Glutamatergic neuron (in vitro differentiated cells): ENCODE results near the gene MICAL3. TPM values are rescaled to one million over a fixed set of nuclear protein-coding genes. Genes with fewer than 3 reads are reported as not detected.

Experiments
- DNase-seq: peaks from one replicate; pipeline ENCODE4 v3.0.0; 2022
- H3K27ac Mint-ChIP-seq: one replicate; pipeline ENCODE4 v1.8.0; 2020; ENCODE audit warnings: mild to moderate bottlenecking, mixed read lengths, inconsistent platforms; ENCODE audit not compliant: unreplicated experiment
- H3K27me3 Mint-ChIP-seq: one replicate; pipeline ENCODE4 v1.8.0; 2020; ENCODE audit warnings: mild to moderate bottlenecking, moderate library complexity, mixed read lengths, inconsistent platforms; ENCODE audit not compliant: unreplicated experiment
- H3K36me3 Mint-ChIP-seq: one replicate; pipeline ENCODE4 v1.8.0; 2020; ENCODE audit warnings: mild to moderate bottlenecking, mixed read lengths, inconsistent platforms; ENCODE audit not compliant: unreplicated experiment
- H3K4me1 Mint-ChIP-seq: one replicate; pipeline ENCODE4 v1.8.0; 2020; ENCODE audit warnings: mild to moderate bottlenecking, low read depth, mixed read lengths, inconsistent platforms; ENCODE audit not compliant: unreplicated experiment
- H3K4me3 Mint-ChIP-seq: one replicate; pipeline ENCODE4 v1.8.0; 2020; ENCODE audit warnings: mild to moderate bottlenecking, mixed read lengths, inconsistent platforms; ENCODE audit not compliant: unreplicated experiment
- H3K9me3 Mint-ChIP-seq: one replicate; pipeline ENCODE4 v1.8.0; 2020; ENCODE audit warnings: mild to moderate bottlenecking, moderate library complexity, mixed read lengths, inconsistent platforms; ENCODE audit not compliant: unreplicated experiment
- total RNA-seq: library from RNA; stranded (reverse); fragmentation: NEBNext Ultra II Directional; extraction: Animal tissue kit (Norgen Biotek cat#: 25700); gene quantifications from one replicate; pipeline ENCODE4 v1.2.1, GENCODE V29; 2021; ENCODE audit not compliant: unreplicated experiment
- TF ChIP-seq, protein P1 (sequence below): fragments of 200-600 bp; sonication (generic); IDR thresholded peaks from one replicate; pipeline ENCODE4 v1.5.0; 2021; ENCODE audit not compliant: partially characterized antibody, unreplicated experiment

Gene MICAL3
- total RNA-seq, 1 donor from 2014 or later = 132 TPM

DNA sequence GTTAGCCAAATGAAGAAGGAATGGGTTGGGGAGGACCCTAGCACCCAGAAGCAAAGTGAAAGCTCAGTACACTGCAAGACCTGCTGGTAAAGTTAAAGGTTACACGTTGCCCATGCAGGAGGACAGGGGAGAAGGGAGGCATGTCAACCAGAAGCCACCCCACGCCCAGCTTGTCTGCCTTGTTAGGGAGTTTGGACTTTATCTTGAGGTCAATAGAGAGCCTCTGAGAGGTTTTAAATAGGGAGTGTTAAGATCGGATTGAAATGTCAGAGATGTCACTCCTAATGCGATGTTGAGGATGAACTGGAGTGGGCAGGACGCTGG, 34.7 kb upstream of the MICAL3 start:
- Mint-ChIP-seq H3K9me3 (peaks cover 5% of the 10 kb centered on the region), H3K27me3 (peaks cover 12% of the 10 kb centered on the region), H3K4me3 (no peak overlapping the region), H3K4me1 (peaks cover 6% of the 10 kb centered on the region), H3K27ac (no peak overlapping the region), H3K36me3 (peaks cover 8% of the 10 kb centered on the region)
- TF ChIP-seq, protein P1, sequence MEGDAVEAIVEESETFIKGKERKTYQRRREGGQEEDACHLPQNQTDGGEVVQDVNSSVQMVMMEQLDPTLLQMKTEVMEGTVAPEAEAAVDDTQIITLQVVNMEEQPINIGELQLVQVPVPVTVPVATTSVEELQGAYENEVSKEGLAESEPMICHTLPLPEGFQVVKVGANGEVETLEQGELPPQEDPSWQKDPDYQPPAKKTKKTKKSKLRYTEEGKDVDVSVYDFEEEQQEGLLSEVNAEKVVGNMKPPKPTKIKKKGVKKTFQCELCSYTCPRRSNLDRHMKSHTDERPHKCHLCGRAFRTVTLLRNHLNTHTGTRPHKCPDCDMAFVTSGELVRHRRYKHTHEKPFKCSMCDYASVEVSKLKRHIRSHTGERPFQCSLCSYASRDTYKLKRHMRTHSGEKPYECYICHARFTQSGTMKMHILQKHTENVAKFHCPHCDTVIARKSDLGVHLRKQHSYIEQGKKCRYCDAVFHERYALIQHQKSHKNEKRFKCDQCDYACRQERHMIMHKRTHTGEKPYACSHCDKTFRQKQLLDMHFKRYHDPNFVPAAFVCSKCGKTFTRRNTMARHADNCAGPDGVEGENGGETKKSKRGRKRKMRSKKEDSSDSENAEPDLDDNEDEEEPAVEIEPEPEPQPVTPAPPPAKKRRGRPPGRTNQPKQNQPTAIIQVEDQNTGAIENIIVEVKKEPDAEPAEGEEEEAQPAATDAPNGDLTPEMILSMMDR = no peak
- DNase-seq = no peak

DNA sequence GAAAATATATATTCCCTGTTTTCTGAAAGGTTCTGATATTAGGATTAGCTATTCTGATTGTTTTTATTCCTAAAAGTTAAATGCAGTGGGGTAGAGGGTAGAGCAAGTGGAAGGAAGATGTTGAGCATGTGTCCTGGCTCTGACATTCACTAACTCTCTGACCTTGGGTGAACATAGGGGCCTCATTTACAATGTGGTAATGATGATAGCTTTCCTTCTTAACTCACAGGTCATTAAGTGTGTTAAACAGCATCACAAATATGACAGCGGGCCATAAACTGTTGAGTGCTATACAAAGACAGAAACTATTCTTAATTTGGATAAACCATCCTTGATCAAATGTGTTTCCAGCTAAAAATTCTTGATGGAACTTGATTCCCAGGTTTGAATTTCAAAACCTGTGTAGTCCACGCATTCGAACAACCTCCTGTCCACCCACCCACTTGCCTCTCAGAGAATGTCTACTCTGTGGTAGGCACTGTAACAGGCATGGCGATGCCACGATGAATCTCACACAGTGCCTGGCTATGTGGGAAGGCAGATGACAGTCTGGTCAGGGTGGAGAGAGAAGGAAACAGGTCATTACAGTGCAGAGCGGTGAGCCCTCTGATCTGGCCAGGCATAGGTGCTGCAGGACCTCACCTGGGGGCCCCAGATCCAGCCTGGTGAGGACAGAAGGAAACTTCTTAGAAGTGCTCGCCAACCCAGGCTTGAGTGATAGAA, 34.2 kb upstream of the MICAL3 start:
- no peak overlapping the region for H3K4me3 Mint-ChIP-seq
- no peak for DNase-seq
- no peak overlapping the region for H3K27ac Mint-ChIP-seq
- H3K36me3 Mint-ChIP-seq = peaks cover 11% of the 10 kb centered on the region
- peaks cover 7% of the 10 kb centered on the region for H3K9me3 Mint-ChIP-seq
- peaks cover 6% of the 10 kb centered on the region for H3K4me1 Mint-ChIP-seq
- TF ChIP-seq, protein P1 = no peak
- peaks cover 13% of the 10 kb centered on the region for H3K27me3 Mint-ChIP-seq

DNA sequence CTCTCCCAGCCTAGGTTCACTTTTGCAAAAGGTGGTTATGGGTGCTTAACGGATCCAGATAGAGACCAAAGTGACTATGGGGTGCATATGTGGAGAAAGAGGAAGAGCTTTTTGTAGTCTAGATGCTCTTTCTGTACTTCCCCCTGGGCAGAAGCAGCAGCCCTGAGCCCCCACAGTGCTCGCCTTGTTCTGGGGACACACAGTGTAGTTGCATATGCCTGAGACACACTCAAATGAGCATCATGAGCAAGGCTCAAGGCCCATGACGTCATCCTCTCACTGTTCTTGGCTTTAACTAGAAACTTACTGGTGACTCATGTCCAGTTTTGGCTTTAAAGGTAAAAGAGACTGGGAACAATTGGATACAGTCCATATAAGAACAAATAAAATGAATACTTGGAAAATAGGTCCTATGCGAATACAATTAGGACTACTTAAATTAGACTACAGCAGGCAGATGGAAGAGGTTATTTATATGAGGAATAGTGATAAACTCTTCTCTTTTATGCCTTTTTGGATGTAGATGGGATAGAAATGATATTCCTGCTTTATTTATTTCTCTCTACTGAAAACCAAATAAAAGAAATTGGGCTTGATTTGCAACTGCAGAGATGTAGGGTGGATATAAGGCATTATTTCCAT, 33.3 kb upstream of the MICAL3 start:
- TF ChIP-seq, protein P1 = no peak
- Mint-ChIP-seq H3K27me3 (peaks cover 13% of the 10 kb centered on the region), H3K36me3 (peaks cover 11% of the 10 kb centered on the region), H3K27ac (no peak overlapping the region), H3K9me3 (peaks cover 7% of the 10 kb centered on the region), H3K4me3 (no peak overlapping the region), H3K4me1 (peaks cover 6% of the 10 kb centered on the region)
- no peak for DNase-seq

DNA sequence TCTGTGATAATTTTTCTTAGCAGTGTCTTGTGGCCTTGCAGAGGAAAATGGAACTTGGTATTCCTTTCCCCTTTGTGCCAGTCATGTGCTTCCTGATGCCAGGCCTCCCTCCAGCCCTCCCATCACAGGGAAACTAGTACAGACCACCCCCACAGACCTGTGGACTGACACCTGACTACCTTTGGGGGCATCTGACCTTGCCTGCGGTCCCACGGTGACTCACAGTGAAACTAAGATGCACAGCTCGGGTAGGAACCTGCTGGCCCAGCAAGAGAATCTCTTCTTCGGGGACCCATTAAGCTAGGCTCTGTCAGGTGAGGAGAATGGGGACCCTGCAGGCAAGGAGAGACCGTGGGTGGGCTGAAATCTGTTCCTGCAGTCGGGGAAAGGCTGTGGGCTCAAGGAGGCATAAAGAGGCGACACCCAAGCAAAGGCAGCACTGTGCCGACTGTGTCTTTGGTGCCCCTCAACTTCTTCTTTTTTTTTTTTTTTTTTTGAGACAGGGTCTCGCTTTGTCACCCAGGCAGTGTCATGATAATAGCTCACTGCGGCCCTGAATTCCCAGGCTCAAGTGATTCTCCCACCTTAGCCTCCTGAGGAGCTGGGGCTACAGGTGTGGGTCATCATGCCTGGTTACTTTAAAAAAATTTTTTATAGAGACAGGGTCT, 32.6 kb upstream of the MICAL3 start:
- Mint-ChIP-seq H3K27ac (no peak overlapping the region), H3K4me1 (peaks cover 6% of the 10 kb centered on the region), H3K4me3 (no peak overlapping the region), H3K27me3 (peaks cover 13% of the 10 kb centered on the region), H3K9me3 (peaks cover 11% of the 10 kb centered on the region), H3K36me3 (peaks cover 11% of the 10 kb centered on the region)
- TF ChIP-seq, protein P1 = no peak
- no peak for DNase-seq
